Panc1 (cell line): ENCODE data around the gene ULBP3. TPM values are rescaled to one million over a fixed set of nuclear protein-coding genes. Genes with fewer than 3 reads are reported as not detected.

ENCODE experiments used
- ATAC-seq: fragments of 200-7000 bp; cut with Tn5 transposase; 2 replicates; pipeline ENCODE4 v1.9.1; 2020; ENCODE audit warnings: mild to moderate bottlenecking, moderate library complexity
- BruUV-seq: library from RNA; stranded (reverse); fragments of 400-500 nt; replicated peaks from 2 replicates; lab custom pipeline; 2021; lab: Mats Ljungman, UMichigan
- CTCF ChIA-PET: fragments of 300-600 bp; sonication (Branson Sonifier 250); formaldehyde crosslinking; loops from one replicate; lab custom pipeline; 2022; ENCODE audit warnings: antibody characterized with exemption; lab: Charles Lee
- POLR2A ChIA-PET: fragments of 300-600 bp; sonication (Branson Sonifier 250); formaldehyde crosslinking; loops from one replicate; lab custom pipeline; 2022; ENCODE audit warnings: antibody characterized with exemption; lab: Charles Lee
- DNase-seq: peaks from one replicate; pipeline ENCODE4 v3.0.0-alpha.2; 2010; ENCODE audit warnings: low read depth, low spot score
- H3K27ac ChIP-seq: 2 replicates; pipeline ENCODE4 v1.5.1; 2011; ENCODE audit warnings: mild to moderate bottlenecking, low read length, inconsistent platforms
- H3K27me3 ChIP-seq: fragments of 200-500 bp; sonication (Bioruptor generic); 2 replicates; pipeline ENCODE4 v1.6.0; 2014; ENCODE audit warnings: low read length, inconsistent platforms; ENCODE audit not compliant: control insufficient read depth, insufficient read depth
- H3K36me3 ChIP-seq: fragments of 200-500 bp; sonication (Bioruptor generic); 2 replicates; pipeline ENCODE4 v1.5.1; 2014; ENCODE audit warnings: inconsistent platforms, mild to moderate bottlenecking, low read length, moderate library complexity; ENCODE audit not compliant: control insufficient read depth, insufficient read depth
- H3K4me1 ChIP-seq: 2 replicates; pipeline ENCODE4 v1.5.1; 2011; ENCODE audit warnings: inconsistent platforms, mild to moderate bottlenecking, low read length, moderate library complexity; ENCODE audit not compliant: control insufficient read depth, insufficient read depth
- H3K4me3 ChIP-seq, 2 experiments: 2 replicates each; pipeline ENCODE4 v1.5.1; 2011 to 2012; ENCODE audit warnings: low read depth in 2 of 2, low read length in 2 of 2, mild to moderate bottlenecking in 2 of 2, inconsistent platforms in 1 of 2, moderate library complexity in 1 of 2
- H3K9me3 ChIP-seq: fragments of 200-500 bp; sonication (Bioruptor generic); 2 replicates; pipeline ENCODE4 v1.5.1; 2014; ENCODE audit warnings: low read depth, mild to moderate bottlenecking, inconsistent platforms, low read length, moderate library complexity; ENCODE audit not compliant: control insufficient read depth, insufficient read depth
- CTCF ChIP-seq: fragments of 450-650 bp; IDR thresholded peaks from 2 replicates; pipeline ENCODE4 v1.5.1; 2017; ENCODE audit warnings: mild to moderate bottlenecking
- POLR2AphosphoS5 ChIP-seq: IDR thresholded peaks from 2 replicates; pipeline ENCODE4 v1.6.1; 2012; ENCODE audit warnings: mild to moderate bottlenecking, low read depth, low read length, moderate library complexity
- SIN3A ChIP-seq: IDR thresholded peaks from 2 replicates; pipeline ENCODE4 v1.6.1; 2012; ENCODE audit warnings: low read depth, mild to moderate bottlenecking, low read length, moderate library complexity, borderline replicate concordance; ENCODE audit not compliant: insufficient read depth
- TCF7L2 ChIP-seq: IDR thresholded peaks from 2 replicates; pipeline ENCODE4 v1.6.1; 2011; ENCODE audit warnings: mild to moderate bottlenecking, low read depth, low read length, inconsistent platforms
- in situ Hi-C: cut with HindIII; loops from 2 replicates; pipeline ENCODE4 v1.10.0; 2016; ENCODE audit warnings: low sequenced_read_pairs, low pct_unique_long_range_greater_than_20kb
- intact Hi-C: fragments of 100-400 bp; cut with micrococcal nuclease; formaldehyde crosslinking; loops from one replicate; pipeline ENCODE4 v1.10.0; 2022; ENCODE audit not compliant: unreplicated experiment
- total RNA-seq: library from RNA; stranded (reverse); gene quantifications from one replicate; pipeline ENCODE4 v1.2.1, GENCODE V29; 2021; ENCODE audit not compliant: unreplicated experiment
- TF ChIP-seq, protein P1 (sequence below), 2 experiments: IDR thresholded peaks; 2 replicates each; pipeline ENCODE4 v1.6.1; 2011 to 2012; ENCODE audit warnings: low read depth in 2 of 2, control low read depth in 1 of 2, low read length in 1 of 2, mild to moderate bottlenecking in 1 of 2, moderate library complexity in 1 of 2; ENCODE audit not compliant: insufficient read depth in 1 of 2

The ULBP3 gene
- total RNA-seq, 1 experiment from 2014 or later, result 2.4 TPM

DNA sequence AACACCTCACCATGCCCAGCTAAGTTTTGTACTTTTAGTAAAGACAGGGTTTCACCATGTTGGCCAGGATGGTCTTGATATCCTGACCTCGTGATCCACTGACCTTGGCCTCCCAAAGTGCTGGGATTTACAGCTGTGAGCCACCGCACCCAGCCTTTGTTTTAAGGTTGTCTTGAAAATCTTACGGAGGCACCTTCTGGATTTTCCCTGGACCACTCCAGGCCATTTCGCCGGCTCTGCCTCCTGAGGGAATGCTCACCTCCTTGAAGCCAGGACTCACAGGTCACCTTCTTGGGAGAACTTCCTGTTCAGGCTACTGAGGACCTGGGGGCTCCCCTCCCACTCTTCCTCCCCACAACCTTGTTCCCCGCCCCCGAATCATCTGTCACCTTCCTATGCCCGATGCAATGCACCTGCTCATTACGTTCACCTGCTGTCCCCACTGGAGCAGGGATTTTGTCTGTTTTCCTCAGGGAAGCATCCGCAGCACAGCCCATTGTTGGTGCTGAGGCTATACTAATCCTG, 24.2 kb downstream of the ULBP3 start:
- Histone ChIP-seq H3K36me3 (no peaks in the 10 kb centered on the region), H3K27me3 (peaks cover 6% of the 10 kb centered on the region), H3K4me3 (no peak overlapping the region), H3K9me3 (no peaks in the 10 kb centered on the region), H3K4me1 (no peaks in the 10 kb centered on the region), H3K27ac (no peak overlapping the region)
- ChIA-PET CTCF (no interaction called here), POLR2A (no interaction called here)
- in situ Hi-C loops, result no loop called here
- no TSS peak for BruUV-seq
- TF ChIP-seq, protein P1, sequence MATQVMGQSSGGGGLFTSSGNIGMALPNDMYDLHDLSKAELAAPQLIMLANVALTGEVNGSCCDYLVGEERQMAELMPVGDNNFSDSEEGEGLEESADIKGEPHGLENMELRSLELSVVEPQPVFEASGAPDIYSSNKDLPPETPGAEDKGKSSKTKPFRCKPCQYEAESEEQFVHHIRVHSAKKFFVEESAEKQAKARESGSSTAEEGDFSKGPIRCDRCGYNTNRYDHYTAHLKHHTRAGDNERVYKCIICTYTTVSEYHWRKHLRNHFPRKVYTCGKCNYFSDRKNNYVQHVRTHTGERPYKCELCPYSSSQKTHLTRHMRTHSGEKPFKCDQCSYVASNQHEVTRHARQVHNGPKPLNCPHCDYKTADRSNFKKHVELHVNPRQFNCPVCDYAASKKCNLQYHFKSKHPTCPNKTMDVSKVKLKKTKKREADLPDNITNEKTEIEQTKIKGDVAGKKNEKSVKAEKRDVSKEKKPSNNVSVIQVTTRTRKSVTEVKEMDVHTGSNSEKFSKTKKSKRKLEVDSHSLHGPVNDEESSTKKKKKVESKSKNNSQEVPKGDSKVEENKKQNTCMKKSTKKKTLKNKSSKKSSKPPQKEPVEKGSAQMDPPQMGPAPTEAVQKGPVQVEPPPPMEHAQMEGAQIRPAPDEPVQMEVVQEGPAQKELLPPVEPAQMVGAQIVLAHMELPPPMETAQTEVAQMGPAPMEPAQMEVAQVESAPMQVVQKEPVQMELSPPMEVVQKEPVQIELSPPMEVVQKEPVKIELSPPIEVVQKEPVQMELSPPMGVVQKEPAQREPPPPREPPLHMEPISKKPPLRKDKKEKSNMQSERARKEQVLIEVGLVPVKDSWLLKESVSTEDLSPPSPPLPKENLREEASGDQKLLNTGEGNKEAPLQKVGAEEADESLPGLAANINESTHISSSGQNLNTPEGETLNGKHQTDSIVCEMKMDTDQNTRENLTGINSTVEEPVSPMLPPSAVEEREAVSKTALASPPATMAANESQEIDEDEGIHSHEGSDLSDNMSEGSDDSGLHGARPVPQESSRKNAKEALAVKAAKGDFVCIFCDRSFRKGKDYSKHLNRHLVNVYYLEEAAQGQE (IDR thresholded peaks at IDR 0.05; ENCODE audit: insufficient read depth in 1 of 2, low read depth in 2 of 2, low read length in 1 of 2), result no peak
- TF ChIP-seq POLR2AphosphoS5 (no peak), CTCF (no peak), TCF7L2 (no peak), SIN3A (no peak)
- intact Hi-C loops, result no loop called here
- DNase-seq (no peak), ATAC-seq (no peak)

GRCh38 chr6:150043501-150044412, 25.2 kb downstream of the ULBP3 start:
- no peak overlapping the region for H3K27ac ChIP-seq
- no TSS peak for BruUV-seq
- no peaks in the 10 kb centered on the region for H3K4me1 ChIP-seq
- ChIA-PET CTCF (no interaction called here), POLR2A (interaction anchor here (0.6 kb wide), 1 partner anchor 183 kb away, joined by 3 read pairs; no protein-coding TSS in a partner anchor)
- ATAC-seq, result no peak
- H3K9me3 ChIP-seq, result no peaks in the 10 kb centered on the region
- H3K4me3 ChIP-seq, result no peak overlapping the region
- TF ChIP-seq CTCF (no peak), SIN3A (no peak), POLR2AphosphoS5 (no peak), TCF7L2 (no peak)
- TF ChIP-seq, protein P1 (IDR thresholded peaks at IDR 0.05; ENCODE audit: insufficient read depth in 1 of 2, low read depth in 2 of 2, low read length in 1 of 2), result no peak
- DNase-seq, result no peak
- H3K36me3 ChIP-seq, result no peaks in the 10 kb centered on the region
- in situ Hi-C loops (no loop called here), intact Hi-C loops (no loop called here)
- H3K27me3 ChIP-seq, result peaks cover 14% of the 10 kb centered on the region
